Smooth muscle cell (in vitro differentiated cells): ENCODE measurements around the gene CLCN1. TPM values are rescaled to one million over a fixed set of nuclear protein-coding genes. Genes with fewer than 3 reads are reported as not detected.
A peak's percentile ranks its signal among the peaks of the same experiment; 100 is the strongest.

Experiments
- DNase-seq: peaks from one replicate; lab custom pipeline; 2025; ENCODE audit not compliant: unreplicated experiment; lab: John Stamatoyannopoulos, UW
- H2AFZ ChIP-seq: fragments of 200-600 bp; sonication (generic); 2 replicates; pipeline ENCODE4 v1.6.0; 2016; ENCODE audit warnings: antibody characterized with exemption, low read depth, mild to moderate bottlenecking
- H3F3A ChIP-seq: fragments of 200-600 bp; sonication (generic); 2 replicates; pipeline ENCODE4 v1.6.0; 2017; ENCODE audit warnings: antibody characterized with exemption, low read depth
- H3K27ac ChIP-seq: fragments of 200-600 bp; sonication (generic); 2 replicates; pipeline ENCODE4 v1.5.1; 2016; ENCODE audit warnings: low read depth, mild to moderate bottlenecking
- H3K27me3 ChIP-seq: fragments of 200-600 bp; sonication (generic); 2 replicates; pipeline ENCODE4 v1.6.1; 2016; ENCODE audit warnings: low read depth, mild to moderate bottlenecking
- H3K36me3 ChIP-seq: fragments of 200-600 bp; sonication (generic); 2 replicates; pipeline ENCODE4 v1.5.1; 2016; ENCODE audit warnings: low read depth
- H3K4me1 ChIP-seq: fragments of 200-600 bp; sonication (generic); 2 replicates; pipeline ENCODE4 v1.5.1; 2016; ENCODE audit warnings: low read depth
- H3K4me2 ChIP-seq: fragments of 200-600 bp; sonication (generic); 2 replicates; pipeline ENCODE4 v1.6.0; 2016; ENCODE audit warnings: mild to moderate bottlenecking
- H3K4me3 ChIP-seq: fragments of 200-600 bp; sonication (generic); 2 replicates; pipeline ENCODE4 v1.5.1; 2016; ENCODE audit warnings: mild to moderate bottlenecking
- H3K79me2 ChIP-seq: fragments of 200-600 bp; sonication (generic); 2 replicates; pipeline ENCODE4 v1.6.0; 2016; ENCODE audit warnings: low read depth, mild to moderate bottlenecking
- H3K9ac ChIP-seq: fragments of 200-600 bp; sonication (generic); 2 replicates; pipeline ENCODE4 v1.6.0; 2016; ENCODE audit warnings: low read depth
- H3K9me3 ChIP-seq: fragments of 200-600 bp; sonication (generic); replicated peaks from 2 replicates; pipeline ENCODE4 v1.5.1; 2016; ENCODE audit warnings: low read depth
- H4K20me1 ChIP-seq: fragments of 200-600 bp; sonication (generic); 2 replicates; pipeline ENCODE4 v1.6.0; 2016; ENCODE audit warnings: low read depth
- CTCF ChIP-seq: fragments of 200-600 bp; sonication (generic); IDR thresholded peaks from 2 replicates; pipeline ENCODE4 v1.5.1; 2017; ENCODE audit warnings: borderline replicate concordance, mild to moderate bottlenecking, antibody characterized with exemption; ENCODE audit not compliant: insufficient read depth, poor library complexity, severe bottlenecking
- WGBS: methylation state at CpG from one replicate; pipeline ENCODE4 v1.1.7; 2016; ENCODE audit warnings: low lambda C conversion rate; 5-methylcytosine and 5-hydroxymethylcytosine counted together
- polyA plus RNA-seq: library from polyadenylated mRNA; unstranded; fragments of >200 nt; fragmentation: Nextera tagmentation; extraction: Ambion mirVana; gene quantifications from 2 replicates; pipeline ENCODE4 v1.2.1, GENCODE V29; 2016
- total RNA-seq: library from RNA; depleted of rRNA; stranded (reverse); fragments of >200 nt; gene quantifications from 2 replicates; pipeline ENCODE4 v1.2.3, GENCODE V29; 2014

Gene CLCN1
- total and polyA plus RNA-seq, 2 experiments from 2014 or later = not detected

GRCh38 chr7:143290293-143290692 lies 25.6 kb upstream of the CLCN1 start:
- no peaks in the 10 kb centered on the region for H3K9me3 ChIP-seq
- peaks cover 8% of the 10 kb centered on the region for H3F3A ChIP-seq
- no peak for DNase-seq
- WGBS = 92% methylated on average over 4 of the region's 4 CpGs
- H3K4me3 ChIP-seq = no peak overlapping the region
- H3K4me1 ChIP-seq = peaks cover 12% of the 10 kb centered on the region
- H3K9ac ChIP-seq = no peak overlapping the region
- peaks cover 35% of the 10 kb centered on the region for H3K79me2 ChIP-seq
- no peak overlapping the region for H2AFZ ChIP-seq
- TF ChIP-seq CTCF = no peak
- H3K27me3 ChIP-seq = no peaks in the 10 kb centered on the region
- peaks cover 8% of the 10 kb centered on the region for H3K36me3 ChIP-seq
- H3K27ac ChIP-seq = no peak overlapping the region
- peak overlapping the region; percentile 88 for H3K4me2 ChIP-seq
- peaks cover 35% of the 10 kb centered on the region for H4K20me1 ChIP-seq

DNA sequence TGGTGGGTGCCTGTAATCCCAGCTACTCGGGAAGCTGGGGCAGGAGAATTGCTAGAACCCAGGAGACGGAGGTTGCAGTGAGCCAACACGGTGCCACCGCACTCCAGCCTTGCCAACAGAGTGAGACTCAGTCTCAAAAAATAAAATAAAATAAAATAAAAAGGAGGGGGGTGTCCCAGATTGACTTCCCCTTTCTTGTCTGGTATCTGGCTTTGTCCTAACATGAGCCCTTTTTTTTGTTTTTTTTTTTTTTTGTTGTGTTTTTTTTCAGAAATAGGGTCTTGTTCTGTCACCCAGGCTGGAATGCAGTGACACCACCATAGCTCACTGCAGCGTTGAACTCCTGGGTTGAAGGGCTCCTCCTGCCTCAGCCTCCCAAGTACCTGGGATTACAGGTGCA lies 23.0 kb upstream of the CLCN1 start:
- Histone ChIP-seq H3K4me3 (no peak overlapping the region), H3K9me3 (no peaks in the 10 kb centered on the region), H3K27me3 (no peaks in the 10 kb centered on the region), H3K9ac (no peak overlapping the region), H4K20me1 (peaks cover 38% of the 10 kb centered on the region), H3F3A (no peaks in the 10 kb centered on the region), H2AFZ (no peak overlapping the region), H3K79me2 (peaks cover 35% of the 10 kb centered on the region), H3K27ac (no peak overlapping the region), H3K4me1 (peaks cover 12% of the 10 kb centered on the region), H3K4me2 (no peak overlapping the region), H3K36me3 (peaks cover 13% of the 10 kb centered on the region)
- 98% methylated on average over 5 of the region's 5 CpGs for WGBS
- no peak for DNase-seq
- no peak for TF ChIP-seq CTCF

GRCh38 chr7:143295870-143296269 lies 20.0 kb upstream of the CLCN1 start:
- Histone ChIP-seq H3K9me3 (no peaks in the 10 kb centered on the region), H3K4me3 (no peak overlapping the region), H3K4me1 (peaks cover 3% of the 10 kb centered on the region), H3F3A (no peaks in the 10 kb centered on the region), H3K4me2 (no peak overlapping the region), H4K20me1 (peaks cover 52% of the 10 kb centered on the region), H3K27me3 (no peaks in the 10 kb centered on the region), H3K36me3 (peaks cover 13% of the 10 kb centered on the region), H3K9ac (no peak overlapping the region), H3K27ac (no peak overlapping the region), H3K79me2 (peaks cover 17% of the 10 kb centered on the region), H2AFZ (no peak overlapping the region)
- DNase-seq = no peak
- TF ChIP-seq CTCF = no peak

- WGBS = 55% methylated on average over 2 of the region's 2 CpGs
- H3K27ac ChIP-seq = no peak overlapping the region
- no peak for TF ChIP-seq CTCF
These were observed 19.2 kb upstream of the CLCN1 start for GRCh38 chr7:143296686-143297085.

More at GRCh38 chr7:143296686-143297085, 19.2 kb upstream of the CLCN1 start:
- DNase-seq = no peak
- no peak overlapping the region for H2AFZ ChIP-seq
- H3K36me3 ChIP-seq = peaks cover 13% of the 10 kb centered on the region
- H3K9ac ChIP-seq = no peak overlapping the region
- H4K20me1 ChIP-seq = peaks cover 47% of the 10 kb centered on the region
- H3K79me2 ChIP-seq = peaks cover 10% of the 10 kb centered on the region
- H3K9me3 ChIP-seq = no peaks in the 10 kb centered on the region
- no peaks in the 10 kb centered on the region for H3K4me1 ChIP-seq
- no peak overlapping the region for H3K4me3 ChIP-seq
- no peak overlapping the region for H3K4me2 ChIP-seq
- H3F3A ChIP-seq = no peaks in the 10 kb centered on the region
- no peaks in the 10 kb centered on the region for H3K27me3 ChIP-seq
